ENCODE results near the gene ZNF674.
"Not testable (repeated sequence)": the region's sequence is repeated elsewhere in the genome, so short reads cannot be mapped to it uniquely, and the experiment has no call there.

The ZNF674 gene

DNA sequence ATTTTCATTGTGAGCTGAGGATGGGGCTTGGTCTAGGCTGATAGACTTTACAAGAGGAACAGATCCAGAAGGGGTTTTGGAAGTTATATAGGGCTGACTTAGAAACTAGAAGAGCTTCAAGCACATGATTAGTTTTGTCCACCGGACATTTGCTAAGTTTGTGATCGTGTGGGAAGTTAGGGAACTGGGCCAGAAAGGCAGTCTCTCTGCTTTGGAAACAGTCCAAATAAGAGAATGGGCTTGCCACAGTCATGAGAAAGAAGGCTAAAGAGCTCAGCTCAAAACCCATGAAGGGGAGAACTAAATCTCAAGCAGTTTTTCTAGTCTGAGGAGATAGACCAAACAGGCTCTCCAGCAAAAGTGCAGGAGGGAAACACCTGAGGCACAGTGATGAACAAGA, 67.8 kb downstream of the ZNF674 start:
- DNase-seq, result no peak

DNA sequence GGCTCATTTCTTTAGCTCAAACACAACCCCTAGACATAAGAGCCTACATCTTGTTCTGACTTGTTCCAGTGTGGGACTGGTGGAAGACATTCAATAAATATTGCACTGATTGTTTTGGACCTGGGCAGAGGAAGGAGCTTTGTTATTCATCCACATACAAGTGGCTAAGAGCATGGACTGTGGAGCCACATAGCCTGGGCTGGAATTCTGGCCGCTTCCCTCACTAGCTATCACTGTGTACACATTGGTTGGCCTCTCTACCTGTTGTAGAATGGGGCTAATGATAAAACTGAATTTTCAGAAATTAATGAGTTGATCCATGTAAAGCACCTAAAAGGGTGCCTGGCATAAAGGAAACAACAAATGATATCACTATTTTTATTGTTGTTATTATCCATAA, 80.0 kb downstream of the ZNF674 start:
- no peak for DNase-seq

DNA sequence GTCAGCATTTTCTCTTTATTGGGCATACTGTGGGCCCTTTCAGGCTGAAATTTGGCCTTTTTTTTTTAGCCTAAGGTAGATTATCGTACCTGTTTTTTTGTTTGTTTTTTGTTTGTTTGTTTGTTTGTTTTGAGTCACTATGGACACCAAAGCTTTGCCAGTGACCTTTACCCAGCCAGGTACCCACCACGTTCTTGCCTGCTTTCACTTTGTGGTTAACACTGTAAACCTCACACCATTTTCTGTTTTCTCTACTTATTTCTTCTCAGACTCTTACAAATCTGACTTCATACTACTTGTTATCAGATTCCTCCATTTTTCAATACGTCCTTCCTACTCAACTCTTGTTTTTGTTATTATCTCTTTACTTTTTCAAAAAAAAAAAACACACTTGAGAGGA, 81.5 kb downstream of the ZNF674 start:
- DNase-seq, result no peak

DNA sequence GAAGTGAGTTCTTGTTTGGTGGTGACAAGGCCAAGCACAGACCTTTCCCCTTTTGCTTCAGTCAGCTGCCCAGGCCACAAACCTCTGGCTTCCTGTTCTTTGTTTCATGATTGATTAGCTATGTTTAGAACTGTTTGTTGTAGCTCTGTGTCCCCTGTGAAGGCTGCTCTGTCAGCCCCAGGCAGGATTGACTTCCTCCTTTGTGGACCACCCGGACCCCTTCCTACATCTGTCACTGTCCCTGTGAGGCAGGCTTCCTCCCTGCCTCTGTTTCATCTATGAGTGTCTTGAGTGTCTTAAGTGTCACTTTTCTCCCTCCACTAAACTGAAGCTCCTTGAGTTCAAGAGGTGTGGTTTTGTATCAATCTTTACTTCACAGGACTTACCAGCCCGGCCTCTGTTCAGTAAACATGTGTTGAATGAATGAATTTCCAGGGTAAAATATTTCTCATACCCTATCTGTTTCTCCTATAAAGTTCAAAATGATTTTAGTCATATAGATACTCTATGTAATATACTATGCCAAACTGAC, 83.5 kb downstream of the ZNF674 start:
- DNase-seq, result no peak

DNA sequence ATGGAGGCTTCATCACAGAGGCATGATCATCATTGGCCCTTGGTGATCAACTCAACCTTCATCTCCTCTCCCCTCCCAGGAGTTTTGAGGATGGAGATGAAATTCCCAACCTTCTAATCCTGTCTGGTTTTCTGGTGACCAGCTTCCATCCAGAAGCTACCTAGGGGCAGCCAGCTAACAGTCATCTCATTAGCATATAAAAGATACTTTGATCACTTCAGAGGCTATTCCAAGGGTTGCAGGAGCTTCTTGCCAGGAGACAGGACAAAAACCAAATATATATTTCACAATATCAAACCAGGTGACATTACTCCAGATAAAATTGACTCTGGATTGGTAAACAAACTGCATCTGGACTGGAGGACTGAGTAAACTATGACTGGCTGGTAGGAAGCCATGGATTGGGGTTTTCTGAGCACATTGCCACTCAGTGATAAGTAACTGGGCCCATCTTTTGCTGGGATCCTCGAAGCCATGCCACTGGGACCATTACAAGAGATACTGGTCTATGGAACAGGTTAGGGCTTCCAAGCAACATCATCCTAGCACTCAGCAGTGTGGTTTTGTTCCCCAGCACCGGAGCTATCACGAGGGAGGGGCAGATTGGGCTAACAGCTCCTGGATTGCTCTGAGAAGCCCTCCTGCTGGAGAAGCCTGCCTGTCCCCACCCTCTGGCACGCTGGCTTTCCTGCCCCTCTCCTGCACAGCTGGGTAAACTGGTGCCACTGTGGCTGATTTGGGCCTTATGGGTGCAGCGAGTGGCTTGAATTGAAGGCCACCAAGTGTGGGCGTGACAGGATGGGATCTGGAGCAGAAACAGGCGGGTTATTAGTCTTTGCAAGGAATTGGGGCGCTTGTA, 84.2 kb downstream of the ZNF674 start:
- DNase-seq, result not testable (repeated sequence)

DNA sequence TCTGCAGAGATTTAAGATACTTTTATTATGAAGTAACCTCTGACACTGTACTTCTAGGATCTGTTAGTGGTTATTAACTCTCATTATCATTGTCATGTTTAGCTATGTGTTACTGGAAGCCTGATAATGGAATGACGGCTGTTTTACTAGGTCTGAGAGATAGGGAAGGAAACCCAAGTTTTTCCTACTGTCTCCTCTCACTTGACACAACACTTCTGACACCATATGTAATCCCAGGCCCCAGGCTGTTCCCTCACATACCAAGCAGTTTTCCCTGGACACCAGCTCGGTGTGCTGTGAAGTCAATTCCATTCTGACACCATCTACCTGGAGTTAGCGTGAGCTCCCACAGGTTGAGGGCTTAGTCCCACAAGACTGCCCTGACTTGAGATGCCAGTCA, 85.6 kb downstream of the ZNF674 start:
- DNase-seq, result no peak

DNA sequence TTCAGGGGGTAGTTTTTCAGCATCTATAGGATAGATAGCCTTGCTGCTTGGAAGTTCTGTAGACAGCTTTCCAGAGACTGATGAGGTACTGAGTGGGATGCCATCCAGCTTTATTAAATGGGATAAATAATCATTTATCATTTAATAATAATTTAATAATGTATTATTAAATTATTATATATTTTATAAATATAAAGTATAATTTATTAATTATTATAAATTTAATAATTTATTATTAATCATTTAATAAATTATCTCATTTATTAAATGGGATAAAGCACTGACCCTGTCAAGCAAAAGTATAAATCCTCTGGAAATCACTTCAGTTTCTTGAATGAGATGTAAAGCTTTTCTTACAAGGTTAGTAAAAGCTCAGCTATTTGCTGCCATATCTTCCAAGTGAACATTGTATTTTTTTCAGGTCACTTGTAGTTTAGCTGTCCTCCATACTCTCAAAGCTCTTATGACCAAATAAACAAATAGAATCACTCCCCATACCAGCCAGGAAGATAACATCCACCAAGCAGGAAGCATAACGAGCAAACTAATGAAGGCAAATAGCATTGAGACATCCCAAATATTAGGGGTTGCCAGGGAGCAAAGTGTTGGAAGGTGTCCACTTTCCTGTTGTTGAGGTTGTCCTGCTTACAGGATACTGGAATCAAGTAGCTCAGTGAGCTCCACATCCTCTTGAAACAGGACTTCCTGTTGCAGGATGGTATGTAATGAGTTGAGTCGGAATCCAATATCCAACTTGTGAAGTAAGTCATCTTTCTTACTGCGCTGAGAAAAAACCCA, 88.9 kb downstream of the ZNF674 start:
- no peak for DNase-seq
